Measurements from ENCODE around the gene CCDC148. TPM values are rescaled to one million over a fixed set of nuclear protein-coding genes. Genes with fewer than 3 reads are reported as not detected.

Gene CCDC148
- 0.42 and 0.51 TPM in 2 replicates for total RNA-seq

GRCh38 chr2:158456309-158457066, at the start of gene CCDC148, which contains the start of gene PKP4:
CCDC148 (minus strand) TSS chr2:158456753; CDS start chr2:158456439, 314 bp downstream.
PKP4 (plus strand) TSS chr2:158456952; CDS start chr2:158533185, 76,233 bp downstream.
- DNase-seq: peak; percentile 94

GRCh38 chr2:158505448-158505934, 48.9 kb upstream of the CCDC148 start:
- DNase-seq: no peak

- DNase-seq: no peak
These were observed 47.5 kb upstream of the CCDC148 start for GRCh38 chr2:158504088-158504487.

- no peak for DNase-seq
These were observed 46.4 kb upstream of the CCDC148 start for GRCh38 chr2:158502974-158503373.

- no peak for DNase-seq
These were observed 44.7 kb upstream of the CCDC148 start for GRCh38 chr2:158501301-158501700.

GRCh38 chr2:158500333-158500732, 43.8 kb upstream of the CCDC148 start:
- DNase-seq: no peak

GRCh38 chr2:158499383-158499782, 42.8 kb upstream of the CCDC148 start:
- DNase-seq: no peak

- DNase-seq: no peak
These were observed 42.2 kb upstream of the CCDC148 start for GRCh38 chr2:158498749-158499136.

- no peak for DNase-seq
These were observed 41.6 kb upstream of the CCDC148 start for GRCh38 chr2:158498043-158498748.

GRCh38 chr2:158497486-158497885, 40.9 kb upstream of the CCDC148 start:
- no peak for DNase-seq

- no peak for DNase-seq
These were observed 40.4 kb upstream of the CCDC148 start for GRCh38 chr2:158496986-158497385.

GRCh38 chr2:158495175-158495574, 38.6 kb upstream of the CCDC148 start:
- no peak for DNase-seq

- DNase-seq: no peak
These were observed 36.9 kb upstream of the CCDC148 start for GRCh38 chr2:158493458-158493857.

GRCh38 chr2:158491072-158491471, 34.5 kb upstream of the CCDC148 start:
- DNase-seq: no peak

- peak; percentile 53 for DNase-seq
These were observed 33.0 kb upstream of the CCDC148 start for GRCh38 chr2:158489366-158490112.

GRCh38 chr2:158488442-158489216, 32.1 kb upstream of the CCDC148 start:
- DNase-seq: no peak

GRCh38 chr2:158487419-158487818, 30.9 kb upstream of the CCDC148 start:
- DNase-seq: peak; percentile 31

GRCh38 chr2:158486970-158487325, 30.4 kb upstream of the CCDC148 start:
- DNase-seq: peak; percentile 31

- no peak for DNase-seq
These were observed 29.8 kb upstream of the CCDC148 start for GRCh38 chr2:158486150-158486969.

- DNase-seq: peak; percentile 38
These were observed 28.5 kb upstream of the CCDC148 start for GRCh38 chr2:158484892-158485556.

GRCh38 chr2:158482594-158482993, 26.0 kb upstream of the CCDC148 start:
- no peak for DNase-seq
